IPS-11a (cell line): ENCODE data around the gene MTFR1L.

Experiments
- H3K4me3 ChIP-seq: one replicate; pipeline ENCODE4 v1.5.1; 2013; ENCODE audit warnings: low read depth, low read length, control low read depth

Gene MTFR1L

GRCh38 chr1:25877155-25877554, 57.4 kb downstream of the MTFR1L start:
- H3K4me3 ChIP-seq, result no peak overlapping the region

DNA sequence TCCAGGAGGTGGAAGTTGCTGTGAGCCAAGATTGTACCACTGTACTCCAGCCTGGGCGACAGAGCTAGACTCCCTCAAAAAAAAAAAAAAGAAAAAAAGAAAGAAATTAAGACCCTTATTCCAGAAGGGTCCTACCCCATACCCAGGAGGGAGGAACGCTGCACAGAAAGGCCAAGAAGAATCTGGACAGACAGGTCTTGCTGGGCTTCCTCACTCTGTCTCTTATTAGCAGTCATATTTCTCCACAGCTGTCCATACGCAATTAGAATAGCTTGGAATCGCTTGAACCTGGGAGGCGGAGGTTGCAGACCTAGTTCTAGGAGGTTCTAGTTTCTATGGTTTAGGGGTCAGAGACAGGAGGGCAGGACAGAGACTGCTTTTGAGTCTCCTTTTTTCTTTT, 58.9 kb downstream of the MTFR1L start:
- H3K4me3 ChIP-seq, result no peak overlapping the region

- no peak overlapping the region for H3K4me3 ChIP-seq
Observed at GRCh38 chr1:25879675-25880074, 59.9 kb downstream of the MTFR1L start.

GRCh38 chr1:25880518-25880917, 60.8 kb downstream of the MTFR1L start:
- no peak overlapping the region for H3K4me3 ChIP-seq

- no peak overlapping the region for H3K4me3 ChIP-seq
Observed at GRCh38 chr1:25881266-25881665, 61.5 kb downstream of the MTFR1L start.
